Spleen (tissue), 11 donors: Measurements from ENCODE around the gene HELZ2. TPM values are rescaled to one million over a fixed set of nuclear protein-coding genes. Genes with fewer than 3 reads are reported as not detected.
A peak's percentile ranks its signal among the peaks of the same experiment; 100 is the strongest.

Source experiments
- DNase-seq: peaks from one replicate; pipeline ENCODE4 v3.0.0-alpha.2; 2020
- H3K27ac ChIP-seq, 8 donors: fragments of 200-600 bp; sonication (generic) in 7 of 8; 1 replicate in 4 of 8; 2 replicates in 4 of 8; pipeline versions ENCODE4 v1.5.0 to v1.8.0; 2016 to 2021; ENCODE audit warnings: inconsistent platforms in 4 of 8, mild to moderate bottlenecking in 4 of 8, moderate library complexity in 1 of 8
- H3K27me3 ChIP-seq, 7 donors: fragments of 200-600 bp; sonication (generic) in 6 of 7; replicated peaks in 1 of 7; 1 replicate in 4 of 7; 2 replicates in 3 of 7; pipeline versions ENCODE4 v1.5.0 to v1.8.0; 2016 to 2021; ENCODE audit warnings: inconsistent platforms in 3 of 7, mild to moderate bottlenecking in 1 of 7
- H3K36me3 ChIP-seq, 6 donors: fragments of 200-600 bp; sonication (generic) in 5 of 6; 1 replicate in 4 of 6; 2 replicates in 2 of 6; pipeline versions ENCODE4 v1.5.0 to v1.8.0; 2016 to 2021; ENCODE audit warnings: inconsistent platforms in 2 of 6
- H3K4me1 ChIP-seq, 6 donors: fragments of 200-600 bp; sonication (generic) in 5 of 6; 1 replicate in 3 of 6; 2 replicates in 3 of 6; pipeline versions ENCODE4 v1.5.0 to v1.8.0; 2016 to 2021; ENCODE audit warnings: inconsistent platforms in 3 of 6
- H3K4me3 ChIP-seq, 8 donors: fragments of 200-600 bp; sonication (generic) in 7 of 8; 1 replicate in 4 of 8; 2 replicates in 4 of 8; pipeline versions ENCODE4 v1.5.0 to v1.8.0; 2016 to 2021; ENCODE audit warnings: inconsistent platforms in 4 of 8, mild to moderate bottlenecking in 4 of 8, moderate library complexity in 2 of 8
- H3K9me3 ChIP-seq, 8 donors: fragments of 200-600 bp; sonication (generic) in 7 of 8; 1 replicate in 4 of 8; 2 replicates in 4 of 8; pipeline versions ENCODE4 v1.5.0 to v1.8.0; 2016 to 2021; ENCODE audit warnings: inconsistent platforms in 4 of 8
- CTCF ChIP-seq, 11 experiments: fragments of 200-600 bp in 7 of 11; fragments of 450-650 bp in 4 of 11; sonication (generic) in 4 of 11; IDR thresholded peaks in 8 of 11; conservative IDR thresholded peaks in 3 of 11; 1 replicate in 7 of 11; 2 replicates in 4 of 11; pipeline versions ENCODE4 v1.4.0 to v1.8.0; 2016 to 2021; ENCODE audit warnings: antibody characterized with exemption in 11 of 11, inconsistent platforms in 4 of 11, mild to moderate bottlenecking in 1 of 11
- POLR2A ChIP-seq, 3 donors: fragments of 450-650 bp; IDR thresholded peaks; one replicate each; pipeline ENCODE4 v1.5.1; 2017; ENCODE audit warnings: antibody characterized with exemption in 3 of 3, mild to moderate bottlenecking in 1 of 3
- POLR2AphosphoS5 ChIP-seq, 3 donors: sonication (generic); formaldehyde crosslinking; IDR thresholded peaks; one replicate each; pipeline ENCODE4 v1.5.1; 2017; ENCODE audit warnings: antibody characterized with exemption in 3 of 3
- WGBS, 5 donors: extraction: QIAGEN DNeasy Blood & Tissue Kit in 3 of 5; methylation state at CpG; one replicate each; pipeline versions ENCODE4 v1.1.5 to v1.1.7; 2013 to 2018; 5-methylcytosine and 5-hydroxymethylcytosine counted together
- intact Hi-C: fragments of 100-400 bp; cut with DNase I; formaldehyde crosslinking; loops from one replicate; pipeline ENCODE4 v1.15.0; 2023; ENCODE audit warnings: low total_unique reads
- polyA plus RNA-seq, 3 donors: library from polyadenylated mRNA; stranded (reverse); fragments of 200-250 nt; gene quantifications; one replicate each; pipeline ENCODE4 v1.2.1, GENCODE V29; 2013
- total RNA-seq, 7 donors: library from RNA; depleted of rRNA in 3 of 7; stranded (reverse); fragments of >200 nt in 3 of 7; fragmentation: NEBNext Ultra II Directional in 4 of 7; extraction: Animal tissue kit (Norgen Biotek cat#: 25700) in 4 of 7; gene quantifications; one replicate each; pipeline versions ENCODE4 v1.1.0 to v1.2.1, GENCODE V29; 2016 to 2021
- donor health status: healthy with polysubstance abuse.
- donor health status: DM: no; HTN: no; CAD: no; lungs with moderate emphysema.
- donor health status: DM: no; HTN: no; CAD: no.
- donor health status: Bipolar disorder and iron deficiency.
- donor health status: healthy.
- donor health status: DM: no; HTN: no; CAD: no.
- donor health status: DM: yes; HTN: yes; CAD: no.

HELZ2 gene
- total and polyA plus RNA-seq, 10 donors, result 4.3 to 120 (median 62.6) TPM

GRCh38 chr20:63587256-63587655 lies 13.2 kb upstream of the HELZ2 start:
- peaks cover 0 to 31% (median 12%) of the 10 kb centered on the region in 6 donors for H3K4me1 ChIP-seq
- H3K4me3 ChIP-seq, result no peak overlapping the region
- no peaks in the 10 kb centered on the region for H3K9me3 ChIP-seq
- H3K27me3 ChIP-seq, result no peaks in the 10 kb centered on the region
- H3K36me3 ChIP-seq, result peaks cover 0 to 57% (median 33%) of the 10 kb centered on the region in 6 donors
- intact Hi-C loops, result no loop called here
- DNase-seq, result no peak
- WGBS, 5 donors, result 93 to 95% (median 95%) methylated on average over 12 of the region's 12 CpGs
- TF ChIP-seq POLR2AphosphoS5 (IDR thresholded peaks at IDR 0.05) (no peak), CTCF (IDR thresholded peaks at IDR 0.05 in 8 of 11, conservative IDR thresholded peaks at IDR 0.05 in 3 of 11) (no peak), POLR2A (IDR thresholded peaks at IDR 0.05) (no peak)
- peak overlapping the region in 1 of 8 donors; percentile 74 for H3K27ac ChIP-seq

- Histone ChIP-seq H3K36me3 (peaks cover 0 to 52% (median 28%) of the 10 kb centered on the region in 6 donors), H3K4me1 (peaks cover 0 to 31% (median 12%) of the 10 kb centered on the region in 6 donors), H3K27ac (no peak overlapping the region), H3K4me3 (no peak overlapping the region), H3K9me3 (no peaks in the 10 kb centered on the region), H3K27me3 (no peaks in the 10 kb centered on the region)
- TF ChIP-seq CTCF (IDR thresholded peaks at IDR 0.05 in 8 of 11, conservative IDR thresholded peaks at IDR 0.05 in 3 of 11), result no peak
- TF ChIP-seq POLR2A (IDR thresholded peaks at IDR 0.05), result no peak
- peak in 1 of 3 donors; percentile 44 for TF ChIP-seq POLR2AphosphoS5 (IDR thresholded peaks at IDR 0.05)
- intact Hi-C loops, result no loop called here
- 88 to 99% (median 91%) methylated on average over 17 of the region's 17 CpGs for WGBS, 5 donors
- DNase-seq, result no peak
Observed at GRCh38 chr20:63586797-63587196, 12.8 kb upstream of the HELZ2 start.

GRCh38 chr20:63585616-63586565 lies 11.9 kb upstream of the HELZ2 start:
- intact Hi-C loops, result no loop called here
- H3K27ac ChIP-seq, result no peak overlapping the region
- H3K4me3 ChIP-seq, result no peak overlapping the region
- TF ChIP-seq CTCF (IDR thresholded peaks at IDR 0.05 in 8 of 11, conservative IDR thresholded peaks at IDR 0.05 in 3 of 11) (no peak), POLR2AphosphoS5 (IDR thresholded peaks at IDR 0.05) (no peak), POLR2A (IDR thresholded peaks at IDR 0.05) (no peak)
- no peaks in the 10 kb centered on the region for H3K27me3 ChIP-seq
- peaks cover 0 to 32% (median 12%) of the 10 kb centered on the region in 6 donors for H3K4me1 ChIP-seq
- peaks cover 0 to 43% (median 20%) of the 10 kb centered on the region in 6 donors for H3K36me3 ChIP-seq
- no peaks in the 10 kb centered on the region for H3K9me3 ChIP-seq
- DNase-seq, result no peak
- 82 to 93% (median 88%) methylated on average over 22 of the region's 22 CpGs for WGBS, 5 donors
